Lung (tissue), 12 donors: ENCODE data around the gene NPNT. TPM values are rescaled to one million over a fixed set of nuclear protein-coding genes. Genes with fewer than 3 reads are reported as not detected.

ENCODE experiments used
- ATAC-seq: fragments of 200-7000 bp; cut with Tn5 transposase; one replicate; pipeline ENCODE4 v1.9.1; 2020; ENCODE audit warnings: moderate number of reproducible peaks; ENCODE audit not compliant: insufficient read depth, low FRiP score
- DNase-seq, 3 donors: peaks; one replicate each; pipeline ENCODE4 v3.0.0-alpha.2; 2013 to 2017
- H3K27ac ChIP-seq, 2 donors: one replicate each; pipeline ENCODE4 v1.5.1; 2013; ENCODE audit warnings: mild to moderate bottlenecking in 2 of 2, moderate library complexity in 2 of 2, control low read depth in 1 of 2, inconsistent platforms in 1 of 2, low read depth in 1 of 2, low read length in 1 of 2
- H3K27me3 ChIP-seq, 3 donors: one replicate each; pipeline ENCODE4 v1.5.1; 2013; ENCODE audit warnings: low read length in 2 of 3; ENCODE audit not compliant: control insufficient read depth in 3 of 3, insufficient read depth in 3 of 3
- H3K36me3 ChIP-seq, 4 donors: one replicate each; pipeline ENCODE4 v1.5.1; 2013; ENCODE audit warnings: low read length in 4 of 4, mild to moderate bottlenecking in 1 of 4, moderate library complexity in 1 of 4; ENCODE audit not compliant: control insufficient read depth in 4 of 4, insufficient read depth in 4 of 4
- H3K4me1 ChIP-seq, 5 donors: one replicate each; pipeline ENCODE4 v1.5.1; 2013; ENCODE audit warnings: low read length in 5 of 5, mild to moderate bottlenecking in 2 of 5, moderate library complexity in 1 of 5; ENCODE audit not compliant: control insufficient read depth in 5 of 5, insufficient read depth in 5 of 5
- H3K4me3 ChIP-seq: one replicate; pipeline ENCODE4 v1.5.1; 2013; ENCODE audit warnings: mild to moderate bottlenecking, control low read depth, moderate library complexity
- H3K9ac ChIP-seq, 2 donors: one replicate each; pipeline ENCODE4 v1.5.1; 2013; ENCODE audit warnings: low read length in 2 of 2, control low read depth in 1 of 2; ENCODE audit not compliant: insufficient read depth in 1 of 2
- H3K9me3 ChIP-seq, 4 donors: one replicate each; pipeline ENCODE4 v1.5.1; 2013; ENCODE audit warnings: low read length in 3 of 4, mild to moderate bottlenecking in 1 of 4, moderate library complexity in 1 of 4; ENCODE audit not compliant: control insufficient read depth in 4 of 4, insufficient read depth in 3 of 4
- CTCF ChIP-seq: IDR thresholded peaks from 2 replicates; pipeline ENCODE4 v1.5.1; 2012; ENCODE audit warnings: mild to moderate bottlenecking; ENCODE audit errors: control extremely low read depth, extremely low read depth
- WGBS, 2 donors: extraction: QIAGEN DNeasy Blood & Tissue Kit; methylation state at CpG; one replicate each; pipeline ENCODE4 v1.1.7; 2013; 5-methylcytosine and 5-hydroxymethylcytosine counted together
- polyA plus RNA-seq, 2 donors: library from polyadenylated mRNA; stranded (reverse); fragments of 200-250 nt; gene quantifications; one replicate each; pipeline ENCODE4 v1.2.1, GENCODE V29; 2013
- total RNA-seq, 2 donors: library from RNA; depleted of rRNA in 1 of 2; stranded (reverse); fragments of >200 nt in 1 of 2; gene quantifications; one replicate each; pipeline ENCODE4 v1.2.1, GENCODE V29; 2014 to 2021
- donor health status: control.
- donor health status: control.
- donor health status: Bipolar disorder and iron deficiency.
- donor health status: healthy.
- donor health status: DM: yes; HTN: yes; CAD: no.

Gene NPNT
- total and polyA plus RNA-seq, 4 donors = 41.0 to 160 (median 150) TPM

DNA sequence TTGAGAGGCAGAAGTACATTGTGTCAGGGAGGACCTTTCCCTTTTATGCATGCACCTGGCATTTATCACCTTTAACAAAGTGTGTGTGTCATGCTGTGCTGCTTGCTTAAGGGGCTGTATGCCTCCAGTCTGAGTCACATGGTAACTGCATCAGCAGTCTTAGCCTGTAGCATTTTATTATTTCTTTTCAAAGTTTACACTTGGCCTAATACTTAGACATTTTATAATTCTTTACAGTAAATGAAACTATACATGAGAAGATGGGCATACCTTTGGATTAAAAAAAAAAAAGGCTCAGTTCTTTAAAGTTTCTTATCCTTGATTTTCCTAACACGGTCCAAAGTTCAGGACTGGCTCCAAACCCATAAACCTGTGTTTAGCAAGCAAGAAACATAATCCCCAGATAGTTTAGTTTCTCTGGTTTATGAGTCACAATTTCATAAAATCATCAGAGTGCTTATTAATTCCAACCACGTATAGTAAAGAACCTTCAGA lies 14.6 kb downstream of the NPNT start:
- H3K27me3 ChIP-seq = no peaks in the 10 kb centered on the region
- H3K9ac ChIP-seq = no peak overlapping the region
- ATAC-seq = peak; percentile 56
- no peak for DNase-seq
- peaks cover 0 to 3% (median 0%) of the 10 kb centered on the region in 4 donors for H3K36me3 ChIP-seq
- no peaks in the 10 kb centered on the region for H3K4me1 ChIP-seq
- TF ChIP-seq CTCF = no peak
- no peaks in the 10 kb centered on the region for H3K9me3 ChIP-seq
- H3K4me3 ChIP-seq = no peak overlapping the region
- no peak overlapping the region for H3K27ac ChIP-seq
- 72% methylated on average over 2 of the region's 2 CpGs for WGBS, 2 donors

- H3K27me3 ChIP-seq = no peaks in the 10 kb centered on the region
Measured at GRCh38 chr4:105911426-105911825, 16.2 kb downstream of the NPNT start.

DNA sequence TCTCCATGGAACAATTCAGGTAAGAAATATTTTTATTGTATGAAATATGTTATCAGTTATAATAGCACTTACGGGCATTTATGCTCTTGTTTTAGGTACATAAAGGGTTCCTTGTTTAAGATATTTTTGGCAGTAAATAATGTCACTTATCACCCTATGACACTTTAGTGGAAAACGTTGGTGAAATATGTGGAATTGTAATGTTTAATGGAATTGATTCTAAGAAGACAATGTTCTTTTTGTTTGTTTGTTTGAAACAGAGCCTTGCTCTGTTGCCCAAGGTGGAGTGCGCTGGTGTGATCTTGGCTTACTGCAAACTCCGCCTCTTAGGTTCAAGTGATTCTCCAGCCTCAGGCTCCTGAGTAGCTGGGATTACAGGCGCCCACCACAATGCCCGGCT lies 17.4 kb downstream of the NPNT start:
- H3K9me3 ChIP-seq = no peaks in the 10 kb centered on the region
- TF ChIP-seq CTCF = no peak
- no peaks in the 10 kb centered on the region for H3K36me3 ChIP-seq
- H3K4me1 ChIP-seq = peaks cover 0 to 4% (median 0%) of the 10 kb centered on the region in 5 donors
- H3K4me3 ChIP-seq = no peak overlapping the region
- no peak overlapping the region for H3K9ac ChIP-seq
- H3K27ac ChIP-seq = no peak overlapping the region
- no peak for DNase-seq
- no peak for ATAC-seq
- 91% methylated on average over 6 of the region's 6 CpGs for WGBS, 2 donors
- H3K27me3 ChIP-seq = no peaks in the 10 kb centered on the region

More at GRCh38 chr4:105911426-105911825, 16.2 kb downstream of the NPNT start:
- H3K9me3 ChIP-seq = no peaks in the 10 kb centered on the region
- H3K4me1 ChIP-seq = peaks cover 0 to 4% (median 0%) of the 10 kb centered on the region in 5 donors
- no peak overlapping the region for H3K9ac ChIP-seq
- ATAC-seq = no peak
- no peak for DNase-seq
- no peaks in the 10 kb centered on the region for H3K36me3 ChIP-seq
- H3K27ac ChIP-seq = no peak overlapping the region
- TF ChIP-seq CTCF = no peak
- no peak overlapping the region for H3K4me3 ChIP-seq

GRCh38 chr4:105917171-105917685 lies 22.0 kb downstream of the NPNT start:
- Histone ChIP-seq H3K27me3 (no peaks in the 10 kb centered on the region), H3K36me3 (no peaks in the 10 kb centered on the region), H3K9ac (no peak overlapping the region), H3K4me3 (no peak overlapping the region), H3K9me3 (no peaks in the 10 kb centered on the region), H3K27ac (no peak overlapping the region), H3K4me1 (peaks cover 0 to 4% (median 0%) of the 10 kb centered on the region in 5 donors)
- no peak for ATAC-seq
- no peak for TF ChIP-seq CTCF
- no peak for DNase-seq
- 91 to 94% methylated on average over 3 of the region's 3 CpGs for WGBS, 2 donors
